Occipital lobe (tissue), 2 donors: ENCODE measurements around the gene CD82. TPM values are rescaled to one million over a fixed set of nuclear protein-coding genes. Genes with fewer than 3 reads are reported as not detected.
A peak's percentile ranks its signal among the peaks of the same experiment; 100 is the strongest.
"Not testable (repeated sequence)": the region's sequence is repeated elsewhere in the genome, so short reads cannot be mapped to it uniquely, and the experiment has no call there.

Source experiments
- DNase-seq: peaks from one replicate; lab custom pipeline; 2025; lab: John Stamatoyannopoulos, UW
- total RNA-seq: library from RNA; depleted of rRNA; stranded (reverse); fragments of >200 nt; gene quantifications from one replicate; pipeline ENCODE4 v1.2.3, GENCODE V29; 2014

The CD82 gene
- total RNA-seq, 1 donor from 2014 or later, result 8.3 TPM

GRCh38 chr11:44533921-44534711, 31.3 kb upstream of the CD82 start:
- no peak for DNase-seq

GRCh38 chr11:44535191-44535980, 30.1 kb upstream of the CD82 start:
- no peak for DNase-seq

DNA sequence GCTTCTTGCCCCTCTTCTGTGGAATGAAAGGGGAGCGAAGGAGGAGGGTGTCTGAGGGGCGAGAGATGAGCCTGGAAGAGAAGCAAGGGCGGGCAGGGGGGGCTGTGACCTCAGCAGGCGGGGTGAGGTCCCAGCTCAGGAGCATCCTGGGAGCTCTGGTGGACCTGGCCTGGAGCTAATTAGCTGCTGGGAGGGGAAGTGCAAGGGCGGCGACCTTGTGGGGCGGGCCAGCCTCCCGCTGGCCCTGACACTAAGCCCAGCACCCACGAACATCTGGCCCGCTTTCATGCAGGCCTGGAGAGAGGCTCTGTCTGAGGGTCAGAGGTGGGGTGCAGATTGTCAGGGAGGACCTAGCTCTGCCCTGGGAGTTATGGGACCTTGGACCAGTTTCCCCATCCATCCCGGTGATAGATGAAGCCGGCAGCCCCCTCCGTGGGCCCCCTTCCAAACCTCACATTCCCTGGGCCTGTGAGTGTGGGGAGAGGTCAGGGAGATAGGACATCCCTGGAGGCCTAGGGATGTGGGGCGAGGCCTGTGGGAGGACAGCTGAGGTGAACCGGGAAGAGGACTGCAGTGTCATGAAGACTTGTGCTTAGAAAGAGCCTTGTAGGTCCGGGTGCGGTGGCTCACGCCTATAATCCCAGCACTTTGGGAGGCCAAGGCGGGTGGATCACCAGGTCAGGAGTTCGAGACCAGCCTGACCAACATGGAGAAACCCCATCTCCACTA, 28.5 kb upstream of the CD82 start:
- no peak for DNase-seq

DNA sequence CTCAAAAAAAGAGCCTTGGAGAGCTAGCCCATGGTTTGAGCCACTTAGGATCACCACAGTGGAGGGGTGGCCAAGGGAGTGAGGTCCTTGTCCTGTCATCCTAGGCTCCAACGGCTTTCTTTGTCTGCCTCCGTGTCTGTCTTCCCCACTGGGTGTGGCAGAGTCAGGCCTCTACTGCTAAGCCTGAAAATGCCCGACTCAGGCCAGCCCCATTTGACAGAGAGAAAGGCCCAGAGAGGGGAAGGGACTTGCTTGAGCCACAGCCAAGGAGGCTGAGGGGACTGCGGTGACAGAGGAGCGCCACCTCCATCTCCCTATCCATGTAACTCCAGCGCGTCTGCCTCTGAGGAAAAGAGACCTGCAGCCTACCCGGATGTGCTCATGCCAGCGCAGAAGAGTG, 27.8 kb upstream of the CD82 start:
- no peak for DNase-seq

DNA sequence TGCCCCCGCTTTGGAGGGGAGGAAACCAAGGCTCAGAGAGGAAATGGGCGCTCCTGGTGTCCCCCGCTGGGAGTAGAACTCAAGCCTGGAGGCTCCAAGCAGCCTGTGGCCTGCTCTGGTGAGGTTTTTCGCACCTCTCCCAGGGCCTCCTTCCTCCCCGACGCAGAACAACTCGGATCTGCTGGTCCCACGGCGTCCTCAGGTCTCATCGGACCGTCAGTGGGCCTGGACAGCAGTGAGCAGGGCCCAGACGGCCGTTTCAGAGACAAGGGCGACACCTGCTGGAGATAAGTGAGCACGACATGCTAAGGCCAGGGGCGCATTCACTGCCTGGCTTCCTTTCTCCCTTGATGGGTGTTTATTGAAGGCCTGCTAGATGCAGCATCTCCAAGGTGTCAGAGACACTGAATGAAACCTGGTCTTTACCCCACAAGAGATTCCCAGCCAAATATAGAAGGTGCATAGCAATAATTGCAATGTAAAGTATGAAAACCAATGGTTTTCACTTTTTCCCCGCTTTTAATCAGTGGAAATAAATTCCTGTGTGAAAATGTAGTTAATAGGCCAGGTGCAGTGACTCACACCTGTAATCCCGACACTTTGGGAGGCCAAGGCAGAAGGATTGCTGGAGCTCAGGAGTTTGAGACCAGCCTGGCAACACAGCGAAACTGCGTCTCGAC, 26.9 kb upstream of the CD82 start:
- peak; percentile 67 for DNase-seq

DNA sequence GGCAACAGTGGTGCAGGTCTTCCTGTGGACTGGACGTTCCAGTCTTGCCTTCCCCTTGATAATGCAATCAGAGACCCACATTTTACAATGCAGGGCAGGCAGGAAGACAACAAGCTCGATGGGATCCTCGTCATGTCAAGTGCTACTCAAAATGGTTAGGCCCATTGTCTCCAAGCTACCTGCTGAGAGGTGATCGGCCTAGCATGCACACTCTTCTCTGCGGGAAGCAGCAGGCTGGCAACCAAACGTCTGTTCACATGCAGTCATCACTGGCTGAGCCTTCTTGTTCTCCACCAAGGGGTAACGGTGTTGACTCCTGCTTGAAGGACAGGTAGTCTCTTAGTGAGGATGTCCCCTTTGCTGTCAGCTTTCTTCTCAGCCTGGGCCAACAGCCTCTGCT, 25.5 kb upstream of the CD82 start:
- DNase-seq, result no peak

DNA sequence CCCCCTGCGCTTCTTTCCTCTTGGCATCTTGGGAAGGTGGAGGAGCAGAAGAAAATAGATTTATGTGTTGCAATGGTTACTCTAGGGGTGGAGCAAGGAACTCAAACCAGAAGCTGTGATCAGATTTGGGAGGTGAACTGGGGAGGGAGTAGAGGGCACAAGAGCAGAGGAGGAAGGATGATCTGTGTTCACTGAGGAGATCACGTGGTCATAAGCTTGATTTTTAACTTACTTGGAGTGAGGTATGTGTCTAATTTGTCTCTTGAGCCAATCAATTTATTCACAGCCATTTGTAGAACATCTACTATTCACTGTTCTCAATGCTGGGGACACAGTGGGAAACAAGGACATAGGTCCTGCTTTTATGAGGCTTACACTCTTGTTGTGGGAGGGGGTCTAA, 24.8 kb upstream of the CD82 start:
- DNase-seq, result no peak

DNA sequence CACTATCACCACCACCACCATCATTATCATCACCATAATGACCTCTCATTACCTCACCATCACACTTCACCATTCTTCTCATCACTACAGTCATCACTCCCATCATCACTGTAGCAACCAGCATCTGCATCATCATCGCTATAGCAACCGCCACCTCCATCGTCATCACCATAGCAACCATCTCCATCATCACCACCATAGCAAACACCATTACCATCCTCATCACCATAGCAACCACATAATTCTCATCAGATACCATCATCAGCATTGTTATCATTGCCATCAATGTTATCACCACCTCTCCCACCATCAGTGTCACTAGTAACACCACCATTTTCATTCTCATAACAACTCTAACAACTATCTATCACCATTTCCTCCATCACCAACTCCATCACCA, 23.1 kb upstream of the CD82 start:
- DNase-seq, result no peak

DNA sequence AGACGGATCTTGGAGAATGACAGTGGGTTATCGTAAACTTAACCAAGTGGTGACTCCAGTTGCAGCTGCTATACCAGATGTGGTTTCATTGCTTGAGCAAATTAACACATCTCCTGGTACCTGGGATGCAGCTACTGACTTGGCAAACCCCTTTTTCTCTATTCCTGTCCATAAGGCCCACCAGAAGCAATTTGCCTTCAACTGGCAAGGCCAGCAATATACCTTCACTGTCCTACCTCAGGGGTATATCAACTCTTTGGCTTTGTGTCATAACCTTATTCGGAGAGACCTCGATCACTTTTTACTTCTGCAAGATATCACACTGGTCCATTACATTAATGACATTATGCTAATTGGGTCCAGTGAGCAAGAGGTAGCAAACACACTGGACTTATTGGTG, 18.5 kb upstream of the CD82 start:
- DNase-seq, result not testable (repeated sequence)

DNA sequence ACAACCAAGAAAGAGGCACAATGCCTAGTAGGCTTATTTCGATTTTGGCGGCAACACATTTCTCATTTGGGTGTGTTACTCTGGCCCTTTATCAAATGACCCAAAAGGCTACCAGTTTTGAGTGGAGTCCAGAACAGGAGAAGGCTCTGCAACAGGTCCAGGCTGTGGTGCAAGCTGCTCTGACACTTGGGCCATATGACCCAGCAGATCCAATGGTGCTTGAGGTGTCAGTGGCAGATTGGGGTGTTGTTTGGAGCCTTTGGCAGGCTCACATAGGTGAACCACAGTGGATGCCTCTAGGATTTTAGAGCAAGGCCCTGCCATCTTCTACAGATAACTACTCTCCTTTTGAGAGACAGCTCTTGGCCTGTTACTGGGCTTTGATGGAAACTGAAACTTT, 17.9 kb upstream of the CD82 start:
- not testable (repeated sequence) for DNase-seq

- DNase-seq, result no peak
Measured at GRCh38 chr11:44548032-44548695, 17.3 kb upstream of the CD82 start.

GRCh38 chr11:44548961-44549749, 16.3 kb upstream of the CD82 start:
- not testable (repeated sequence) for DNase-seq

- DNase-seq, result no peak
Measured at GRCh38 chr11:44550123-44550522, 15.3 kb upstream of the CD82 start.

GRCh38 chr11:44551456-44552139, 13.9 kb upstream of the CD82 start:
- no peak for DNase-seq

DNA sequence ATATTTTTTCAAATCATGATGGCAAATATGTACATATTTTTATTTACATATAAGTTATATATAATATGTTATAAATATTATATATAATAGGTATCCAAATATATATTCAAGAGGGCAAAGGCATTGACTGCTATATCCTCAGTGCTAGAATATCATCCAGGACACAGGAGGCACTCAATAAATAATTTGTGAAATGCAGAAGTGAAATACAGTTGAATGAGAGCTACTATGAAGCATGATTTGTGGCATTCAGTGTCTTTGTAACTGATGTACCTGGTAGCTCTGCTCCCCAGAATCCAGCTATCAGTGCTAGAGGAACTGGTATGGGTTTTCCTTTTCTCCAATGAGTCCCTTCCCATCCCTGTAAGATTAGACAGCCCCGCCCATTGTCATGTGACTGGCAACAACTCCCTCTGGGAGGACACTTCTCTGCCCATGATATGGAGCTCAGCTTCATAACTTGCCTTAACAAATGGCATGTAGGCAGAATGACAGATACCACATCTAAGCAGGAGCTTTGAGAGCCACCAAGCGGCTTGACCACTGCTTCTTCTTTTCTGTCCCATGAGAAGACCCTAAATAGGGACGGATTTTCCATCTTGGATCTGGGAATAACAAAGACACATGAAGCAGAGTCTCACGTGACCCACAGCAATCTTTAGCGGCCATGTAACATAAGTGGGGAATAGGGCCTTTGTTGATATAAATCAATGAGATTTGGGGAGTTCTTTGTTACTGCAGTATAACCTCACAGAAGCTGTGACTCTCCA, 10.2 kb upstream of the CD82 start:
- no peak for DNase-seq

DNA sequence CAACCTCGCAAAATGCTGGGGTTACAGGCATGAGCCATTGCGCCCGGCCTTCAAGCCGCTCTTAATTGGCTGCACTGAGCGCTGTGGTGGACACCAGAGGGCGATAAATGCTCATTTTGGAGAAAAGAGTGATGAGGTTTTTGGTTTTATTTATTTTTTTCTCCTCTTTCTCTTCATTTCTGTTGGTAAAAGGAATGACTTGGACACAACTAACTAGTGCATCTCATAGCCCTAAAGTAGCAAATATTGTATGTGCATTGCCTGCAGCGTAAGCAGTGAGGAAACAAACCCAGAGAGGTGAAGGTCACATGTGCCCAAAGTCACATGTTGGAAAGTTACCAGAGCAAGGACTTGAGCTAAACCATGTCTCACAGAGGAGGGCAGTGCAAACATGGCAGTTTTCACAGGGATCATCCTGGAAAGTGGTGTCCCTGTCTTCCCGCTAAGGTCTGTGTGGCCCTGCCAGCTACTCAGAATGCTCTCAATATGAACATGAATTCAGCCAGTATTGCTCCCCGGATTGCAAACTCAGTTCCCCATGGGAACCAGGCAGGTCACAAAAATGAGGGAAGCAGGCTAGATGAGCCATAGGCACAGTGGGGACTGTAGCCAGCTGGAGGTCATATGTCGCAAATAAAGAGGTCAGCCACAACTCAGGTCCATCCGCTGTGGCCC, 8.6 kb upstream of the CD82 start:
- peak; percentile 38 for DNase-seq

DNA sequence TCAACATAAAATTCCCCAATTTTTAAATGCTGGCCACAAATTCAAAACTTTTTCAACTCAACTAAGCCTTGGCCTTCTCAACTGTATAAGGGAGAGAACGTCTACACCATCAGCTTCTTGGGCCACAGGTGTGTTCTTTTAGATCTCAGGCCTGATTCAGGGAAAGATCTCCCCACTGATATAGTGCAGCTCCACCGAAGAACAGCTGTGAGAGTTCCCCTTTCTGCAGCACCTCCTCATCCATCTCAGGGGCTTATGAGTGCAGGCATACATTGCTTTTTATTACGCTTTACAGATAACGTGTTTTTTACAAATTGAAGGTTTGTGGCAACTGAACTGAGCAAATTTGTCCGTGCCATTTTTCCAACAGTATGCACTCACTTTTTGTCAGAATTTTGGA, 8.0 kb upstream of the CD82 start:
- no peak for DNase-seq

DNA sequence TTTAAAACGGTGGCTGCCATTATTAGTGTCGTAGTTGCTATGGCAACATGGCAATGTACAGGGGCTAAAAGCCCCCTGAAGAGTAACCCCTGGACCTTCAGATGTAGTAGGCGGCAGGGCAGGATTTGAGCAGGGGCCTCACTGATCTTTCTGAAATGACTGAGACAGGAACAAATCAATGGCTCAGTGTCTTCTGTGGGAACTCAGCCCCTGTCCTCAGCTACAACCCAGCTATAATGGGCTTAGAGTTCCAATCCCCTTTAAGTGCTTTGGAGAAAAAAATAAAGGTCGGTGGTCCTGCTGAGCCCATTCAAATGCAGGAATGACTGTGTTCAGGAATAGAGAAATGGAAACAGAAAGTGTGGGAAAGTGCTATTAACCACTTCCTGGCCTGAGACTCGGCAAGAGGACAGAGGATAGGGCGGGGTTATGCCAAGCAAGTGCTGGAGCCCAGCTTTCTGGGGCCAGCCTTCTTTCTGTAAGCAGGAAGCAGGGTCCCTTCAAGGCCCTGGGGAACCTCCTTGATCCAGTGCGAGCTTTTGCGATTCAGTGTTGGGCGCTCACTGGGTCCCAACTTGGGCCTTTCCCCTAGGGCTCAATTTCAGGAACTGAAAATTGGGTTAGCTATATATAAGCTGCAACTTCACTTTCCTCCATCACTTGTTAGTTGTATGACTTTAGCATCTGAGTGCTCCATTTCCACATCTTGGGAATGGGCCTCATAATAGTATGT, 6.1 kb upstream of the CD82 start:
- no peak for DNase-seq
